Esophagus muscularis mucosa (tissue), 4 donors: ENCODE measurements around the gene ANKS1B. TPM values are rescaled to one million over a fixed set of nuclear protein-coding genes. Genes with fewer than 3 reads are reported as not detected.

ENCODE experiments used
- DNase-seq: peaks from one replicate; pipeline ENCODE4 v3.0.0-alpha.2; 2017; ENCODE audit errors: extremely low spot score
- H3K27ac ChIP-seq, 4 donors: fragments of 200-600 bp; sonication (generic); replicated peaks in 1 of 4; 1 replicate in 3 of 4; 2 replicates in 1 of 4; pipeline ENCODE4 v1.5.1; 2016 to 2019; ENCODE audit warnings: mild to moderate bottlenecking in 1 of 4
- H3K27me3 ChIP-seq, 4 donors: fragments of 200-600 bp; sonication (generic); one replicate each; pipeline versions ENCODE4 v1.5.1 to v1.6.0; 2016 to 2019
- H3K36me3 ChIP-seq, 4 donors: fragments of 200-600 bp; sonication (generic); one replicate each; pipeline ENCODE4 v1.5.1; 2016 to 2019
- H3K4me1 ChIP-seq, 4 donors: fragments of 200-600 bp; sonication (generic); one replicate each; pipeline ENCODE4 v1.5.1; 2016 to 2019
- H3K4me3 ChIP-seq, 4 donors: fragments of 200-600 bp; sonication (generic); 1 replicate in 2 of 4; 2 replicates in 2 of 4; pipeline ENCODE4 v1.5.1; 2016 to 2019; ENCODE audit warnings: mild to moderate bottlenecking in 4 of 4, moderate library complexity in 1 of 4
- H3K9me3 ChIP-seq, 4 donors: fragments of 200-600 bp; sonication (generic); 1 replicate in 3 of 4; 2 replicates in 1 of 4; pipeline ENCODE4 v1.5.1; 2016 to 2019
- CTCF ChIP-seq, 3 experiments: fragments of 200-600 bp in 2 of 3; fragments of 450-650 bp in 1 of 3; sonication (generic) in 2 of 3; IDR thresholded peaks; one replicate each; pipeline ENCODE4 v1.5.1; 2017 to 2019; ENCODE audit warnings: antibody characterized with exemption in 3 of 3, mild to moderate bottlenecking in 2 of 3, moderate library complexity in 1 of 3
- EP300 ChIP-seq: sonication (generic); formaldehyde crosslinking; IDR thresholded peaks from one replicate; pipeline ENCODE4 v1.6.1; 2017; ENCODE audit warnings: antibody characterized with exemption
- POLR2A ChIP-seq: fragments of 450-650 bp; IDR thresholded peaks from one replicate; pipeline ENCODE4 v1.6.1; 2017; ENCODE audit warnings: antibody characterized with exemption, moderate library complexity, mild to moderate bottlenecking, low read depth
- POLR2AphosphoS5 ChIP-seq, 2 donors: sonication (generic); formaldehyde crosslinking; IDR thresholded peaks; one replicate each; pipeline ENCODE4 v1.6.1; 2017; ENCODE audit warnings: antibody characterized with exemption in 2 of 2
- WGBS: methylation state at CpG from one replicate; pipeline ENCODE4 v1.1.5; 2018; 5-methylcytosine and 5-hydroxymethylcytosine counted together
- intact Hi-C: fragments of 100-400 bp; cut with DNase I; formaldehyde crosslinking; loops from one replicate; pipeline ENCODE4 v1.15.1; 2023
- total RNA-seq, 4 donors: library from RNA; depleted of rRNA; stranded (reverse); fragments of >200 nt; gene quantifications; one replicate each; pipeline versions ENCODE4 v1.1.0 to v1.2.1, GENCODE V29; 2016

The ANKS1B gene
- total RNA-seq, 4 donors from 2014 or later: 20.4 to 28.7 (median 21.6) TPM

DNA sequence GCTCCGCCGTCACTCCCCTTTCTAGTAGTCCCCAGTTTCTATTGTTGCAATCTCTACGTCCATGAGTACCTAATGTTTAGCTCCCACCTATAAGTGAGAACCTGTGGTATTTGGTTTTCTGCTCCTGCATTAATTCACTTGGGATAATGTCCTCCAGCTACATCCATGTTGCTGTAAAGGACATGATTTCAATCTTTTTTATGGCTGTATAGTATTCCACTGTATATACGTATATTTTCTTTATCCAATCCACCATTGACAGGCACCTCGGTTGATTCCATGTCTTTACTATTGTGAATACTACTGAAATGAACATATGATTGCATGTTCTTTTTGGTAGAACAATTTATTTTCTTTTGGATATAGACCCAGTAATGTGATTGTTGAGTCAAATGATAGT, 114.7 kb downstream of the ANKS1B start:
- TF ChIP-seq POLR2AphosphoS5 (IDR thresholded peaks at IDR 0.05): no peak
- no peak for TF ChIP-seq CTCF (IDR thresholded peaks at IDR 0.05)
- no peak for TF ChIP-seq EP300
- TF ChIP-seq POLR2A: no peak
- no peaks in the 10 kb centered on the region for H3K36me3 ChIP-seq
- H3K27me3 ChIP-seq: no peaks in the 10 kb centered on the region
- intact Hi-C loops: no loop called here
- H3K4me1 ChIP-seq: peaks cover 0 to 7% (median 0%) of the 10 kb centered on the region in 4 donors
- no peaks in the 10 kb centered on the region for H3K9me3 ChIP-seq
- H3K4me3 ChIP-seq: no peak overlapping the region
- no peak overlapping the region for H3K27ac ChIP-seq
- WGBS: 97% methylated on average over 5 of the region's 5 CpGs
- DNase-seq: no peak

GRCh38 chr12:99861731-99862130, 123.0 kb downstream of the ANKS1B start:
- intact Hi-C loops: no loop called here
- TF ChIP-seq POLR2AphosphoS5 (IDR thresholded peaks at IDR 0.05): no peak
- TF ChIP-seq CTCF (IDR thresholded peaks at IDR 0.05): no peak
- DNase-seq: no peak
- H3K27ac ChIP-seq: no peak overlapping the region
- no peaks in the 10 kb centered on the region for H3K9me3 ChIP-seq
- H3K27me3 ChIP-seq: no peaks in the 10 kb centered on the region
- 65% methylated on average over 4 of the region's 4 CpGs for WGBS
- no peak overlapping the region for H3K4me3 ChIP-seq
- H3K36me3 ChIP-seq: no peaks in the 10 kb centered on the region
- peaks cover 0 to 7% (median 0%) of the 10 kb centered on the region in 4 donors for H3K4me1 ChIP-seq

DNA sequence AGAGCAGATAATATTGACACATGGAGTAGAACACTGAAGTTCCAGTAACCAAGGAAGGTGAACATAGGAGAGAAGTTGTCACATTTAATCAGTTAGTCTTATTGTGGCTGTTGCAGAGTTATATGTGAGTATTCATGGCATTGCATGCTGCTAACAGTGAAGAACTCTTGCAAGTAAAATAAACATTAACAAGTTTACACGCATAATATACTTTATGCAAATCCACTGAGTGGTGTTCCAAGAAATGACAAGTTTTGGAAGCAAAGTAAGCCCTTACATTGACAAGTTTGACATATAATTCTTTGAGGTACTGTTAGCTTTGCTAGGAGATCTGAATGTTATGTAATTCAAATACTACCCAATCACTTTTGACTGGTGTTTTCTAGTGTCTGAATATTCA, 125.6 kb downstream of the ANKS1B start:
- Histone ChIP-seq H3K9me3 (no peaks in the 10 kb centered on the region), H3K36me3 (no peaks in the 10 kb centered on the region), H3K27me3 (no peaks in the 10 kb centered on the region), H3K4me3 (no peak overlapping the region), H3K4me1 (no peaks in the 10 kb centered on the region), H3K27ac (no peak overlapping the region)
- no peak for TF ChIP-seq EP300
- intact Hi-C loops: no loop called here
- WGBS: 90% methylated on average over 1 of the region's 1 CpG
- no peak for DNase-seq

GRCh38 chr12:99852666-99853065, 132.1 kb downstream of the ANKS1B start:
- no peak for TF ChIP-seq POLR2AphosphoS5 (IDR thresholded peaks at IDR 0.05)
- Histone ChIP-seq H3K36me3 (no peaks in the 10 kb centered on the region), H3K4me1 (no peaks in the 10 kb centered on the region), H3K9me3 (no peaks in the 10 kb centered on the region), H3K4me3 (no peak overlapping the region), H3K27me3 (no peaks in the 10 kb centered on the region), H3K27ac (no peak overlapping the region)
- no peak for DNase-seq
- intact Hi-C loops: no loop called here
- 82% methylated on average over 5 of the region's 5 CpGs for WGBS

DNA sequence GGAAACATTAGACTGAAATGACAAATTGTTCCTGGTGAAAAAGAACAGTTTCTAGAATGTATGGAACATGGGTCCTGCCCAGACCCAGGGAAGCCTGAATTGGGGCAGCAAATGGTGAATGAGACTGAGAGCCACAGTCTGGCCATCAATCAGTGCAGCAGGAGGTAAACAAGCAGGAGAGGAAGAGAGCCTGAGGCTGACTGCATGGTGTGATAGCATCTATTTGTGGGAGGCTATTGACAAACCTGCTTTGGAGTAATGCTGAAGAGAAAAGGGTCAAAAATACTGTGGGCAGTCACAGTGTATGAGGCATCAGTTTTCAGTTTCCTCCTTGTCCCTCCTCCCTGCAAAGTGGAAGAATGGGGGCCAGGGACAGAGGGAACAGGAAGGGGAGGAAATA, 136.8 kb downstream of the ANKS1B start:
- H3K27me3 ChIP-seq: no peaks in the 10 kb centered on the region
- no peaks in the 10 kb centered on the region for H3K4me1 ChIP-seq
- no peak overlapping the region for H3K27ac ChIP-seq
- H3K9me3 ChIP-seq: no peaks in the 10 kb centered on the region
- H3K36me3 ChIP-seq: no peaks in the 10 kb centered on the region
- intact Hi-C loops: no loop called here
- H3K4me3 ChIP-seq: no peak overlapping the region
- no peak for DNase-seq
- no peak for TF ChIP-seq POLR2A
- TF ChIP-seq CTCF (IDR thresholded peaks at IDR 0.05): no peak
- no peak for TF ChIP-seq POLR2AphosphoS5 (IDR thresholded peaks at IDR 0.05)
- no peak for TF ChIP-seq EP300

DNA sequence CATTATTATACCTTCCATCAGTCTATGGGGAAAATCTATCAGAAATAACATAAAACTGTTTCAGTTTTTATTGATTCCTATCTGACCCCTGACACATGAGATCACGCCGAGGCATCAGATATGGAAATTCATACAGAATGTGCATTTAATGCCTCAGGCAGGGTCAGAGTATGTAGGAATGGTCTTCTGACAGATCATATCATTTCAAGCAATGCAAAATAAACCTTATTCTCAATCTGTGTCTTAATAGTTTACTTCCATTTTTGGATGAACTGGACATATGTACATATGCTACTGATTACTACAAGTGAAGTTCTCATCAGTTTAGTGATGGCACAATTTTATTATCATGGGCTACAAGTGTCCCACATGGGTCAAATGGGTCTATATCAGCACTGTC, 150.0 kb downstream of the ANKS1B start:
- no peak for TF ChIP-seq POLR2AphosphoS5 (IDR thresholded peaks at IDR 0.05)
- TF ChIP-seq EP300: no peak
- no peak for TF ChIP-seq CTCF (IDR thresholded peaks at IDR 0.05)
- no peak for TF ChIP-seq POLR2A
- Histone ChIP-seq H3K27ac (no peak overlapping the region), H3K9me3 (no peaks in the 10 kb centered on the region), H3K4me1 (no peaks in the 10 kb centered on the region), H3K36me3 (no peaks in the 10 kb centered on the region), H3K27me3 (no peaks in the 10 kb centered on the region), H3K4me3 (no peak overlapping the region)
- 83% methylated on average over 2 of the region's 2 CpGs for WGBS
- intact Hi-C loops: no loop called here
- DNase-seq: no peak
